Mesendoderm (in vitro differentiated cells): ENCODE data around the gene FAM131C.
"Not testable (repeated sequence)": the region's sequence is repeated elsewhere in the genome, so short reads cannot be mapped to it uniquely, and the experiment has no call there.

Experiments
- DNase-seq: peaks from one replicate; pipeline ENCODE4 v3.0.0; 2013
- H2AK5ac ChIP-seq: 2 replicates; pipeline ENCODE4 v1.6.1; 2013; ENCODE audit warnings: low read length, inconsistent platforms
- H2BK120ac ChIP-seq: 2 replicates; pipeline ENCODE4 v1.6.1; 2013; ENCODE audit warnings: low read depth, mild to moderate bottlenecking, low read length, moderate library complexity, mixed read lengths
- H2BK15ac ChIP-seq: replicated peaks from 2 replicates; pipeline ENCODE4 v1.6.1; 2013; ENCODE audit warnings: low read depth, mild to moderate bottlenecking, moderate library complexity
- H2BK5ac ChIP-seq: 2 replicates; pipeline ENCODE4 v1.6.1; 2013; ENCODE audit warnings: low read length, inconsistent platforms
- H3K18ac ChIP-seq: 2 replicates; pipeline ENCODE4 v1.6.1; 2013; ENCODE audit warnings: mild to moderate bottlenecking, low read length, mixed read lengths
- H3K23ac ChIP-seq: one replicate; pipeline ENCODE4 v1.6.1; 2013; ENCODE audit warnings: low read length
- H3K27ac ChIP-seq: 2 replicates; pipeline ENCODE4 v1.5.1; 2013; ENCODE audit warnings: low read depth, mild to moderate bottlenecking, inconsistent platforms, low read length, moderate library complexity
- H3K27me3 ChIP-seq: 2 replicates; pipeline ENCODE4 v1.6.1; 2013; ENCODE audit warnings: low read length, control low read depth, mild to moderate bottlenecking, inconsistent platforms; ENCODE audit not compliant: insufficient read depth, poor library complexity
- H3K36me3 ChIP-seq: 2 replicates; pipeline ENCODE4 v1.6.1; 2013; ENCODE audit warnings: low read length, inconsistent platforms; ENCODE audit not compliant: control insufficient read depth, insufficient read depth
- H3K4ac ChIP-seq: one replicate; pipeline ENCODE4 v1.6.1; 2013; ENCODE audit warnings: low read depth, mild to moderate bottlenecking, low read length, moderate library complexity
- H3K4me1 ChIP-seq: 2 replicates; pipeline ENCODE4 v1.6.1; 2013; ENCODE audit warnings: low read depth, low read length, inconsistent platforms; ENCODE audit not compliant: control insufficient read depth
- H3K4me2 ChIP-seq: 2 replicates; pipeline ENCODE4 v1.6.1; 2013; ENCODE audit warnings: low read length
- H3K4me3 ChIP-seq: 2 replicates; pipeline ENCODE4 v1.5.1; 2013; ENCODE audit warnings: mild to moderate bottlenecking, low read length
- H3K56ac ChIP-seq: one replicate; pipeline ENCODE4 v1.6.1; 2013; ENCODE audit warnings: low read length
- H3K79me1 ChIP-seq: 2 replicates; pipeline ENCODE4 v1.6.1; 2013; ENCODE audit warnings: low read length, inconsistent platforms
- H3K79me2 ChIP-seq: 2 replicates; pipeline ENCODE4 v1.6.1; 2013; ENCODE audit warnings: mild to moderate bottlenecking, low read length; ENCODE audit not compliant: control insufficient read depth, insufficient read depth
- H3K9ac ChIP-seq: 2 replicates; pipeline ENCODE4 v1.6.1; 2013; ENCODE audit warnings: low read length, inconsistent platforms
- H4K5ac ChIP-seq: one replicate; pipeline ENCODE4 v1.6.1; 2013; ENCODE audit warnings: low read length
- H4K8ac ChIP-seq: one replicate; pipeline ENCODE4 v1.6.1; 2013; ENCODE audit warnings: low read depth, mild to moderate bottlenecking, control low read depth, low read length, moderate library complexity
- WGBS: extraction: QIAGEN DNeasy Blood & Tissue Kit; methylation state at CpG from one replicate; pipeline ENCODE4 v1.1.7; 2013; ENCODE audit warnings: low lambda C conversion rate, missing lambda C conversion rate; ENCODE audit not compliant: insufficient coverage; ENCODE audit errors: extremely low coverage; 5-methylcytosine and 5-hydroxymethylcytosine counted together

FAM131C gene

DNA sequence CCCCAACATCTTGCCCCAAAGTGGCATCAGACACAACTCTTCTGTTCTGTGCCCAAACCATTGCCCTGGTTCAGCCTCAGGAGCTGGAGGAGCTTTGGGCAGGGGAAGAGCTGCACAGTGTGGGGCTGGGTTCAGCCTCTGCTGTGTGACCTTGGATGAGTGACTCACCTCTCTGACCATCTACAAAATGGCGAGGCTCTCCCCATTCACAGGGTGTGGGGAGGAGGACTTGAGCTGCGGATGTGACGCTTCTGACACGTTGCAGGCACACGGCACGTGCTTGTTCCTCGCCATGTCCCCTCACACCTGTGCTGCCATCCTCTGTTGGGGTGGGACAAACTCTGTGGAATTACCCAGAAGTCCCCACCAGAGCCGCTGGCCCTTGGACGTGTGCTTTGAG, 30.8 kb downstream of the FAM131C start:
- not testable (repeated sequence) for H3K79me2 ChIP-seq, H3K27ac ChIP-seq, H3K27me3 ChIP-seq, H3K4me2 ChIP-seq, H3K18ac ChIP-seq, H3K79me1 ChIP-seq, H3K56ac ChIP-seq, H2AK5ac ChIP-seq, H3K4me3 ChIP-seq, H3K4ac ChIP-seq, H4K8ac ChIP-seq, H4K5ac ChIP-seq, H2BK120ac ChIP-seq, H3K23ac ChIP-seq, H2BK15ac ChIP-seq, H3K9ac ChIP-seq, H3K36me3 ChIP-seq, DNase-seq, H2BK5ac ChIP-seq, H3K4me1 ChIP-seq
- no CpG with 5 or more reads among the region's 9 CpGs for WGBS

DNA sequence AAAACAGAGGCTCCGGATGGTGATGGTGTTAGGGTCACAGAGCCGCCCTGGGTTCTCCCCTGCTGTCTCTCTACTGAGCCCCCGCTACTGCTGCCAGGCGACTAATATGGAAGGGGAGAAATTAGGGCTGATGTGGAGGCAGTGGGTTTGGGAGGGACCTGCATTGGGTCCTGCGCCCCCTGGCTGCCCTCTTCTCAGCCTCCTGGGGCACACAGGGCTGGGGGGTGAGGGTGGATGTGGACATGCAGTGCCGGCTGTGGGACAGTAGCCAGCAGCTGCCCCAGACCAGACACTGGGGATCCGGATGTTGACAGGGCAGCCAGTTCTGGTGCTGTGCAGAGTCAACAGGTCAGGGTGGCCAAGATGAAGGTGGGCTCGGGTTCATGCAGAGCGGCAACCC, 31.4 kb downstream of the FAM131C start:
- Histone ChIP-seq H4K8ac (no peak overlapping the region), H4K5ac (no peak overlapping the region), H2AK5ac (no peak overlapping the region), H3K4ac (no peak overlapping the region), H3K27ac (no peak overlapping the region), H3K36me3 (no peaks in the 10 kb centered on the region), H3K4me2 (no peak overlapping the region), H3K9ac (no peak overlapping the region), H3K79me1 (no peaks in the 10 kb centered on the region), H3K4me1 (no peaks in the 10 kb centered on the region), H2BK120ac (no peak overlapping the region), H3K18ac (no peak overlapping the region), H3K27me3 (no peaks in the 10 kb centered on the region), H2BK5ac (no peak overlapping the region), H3K23ac (no peak overlapping the region), H3K79me2 (no peaks in the 10 kb centered on the region), H2BK15ac (no peak overlapping the region), H3K56ac (no peak overlapping the region), H3K4me3 (no peak overlapping the region)
- no CpG with 5 or more reads among the region's 9 CpGs for WGBS
- DNase-seq, result no peak

DNA sequence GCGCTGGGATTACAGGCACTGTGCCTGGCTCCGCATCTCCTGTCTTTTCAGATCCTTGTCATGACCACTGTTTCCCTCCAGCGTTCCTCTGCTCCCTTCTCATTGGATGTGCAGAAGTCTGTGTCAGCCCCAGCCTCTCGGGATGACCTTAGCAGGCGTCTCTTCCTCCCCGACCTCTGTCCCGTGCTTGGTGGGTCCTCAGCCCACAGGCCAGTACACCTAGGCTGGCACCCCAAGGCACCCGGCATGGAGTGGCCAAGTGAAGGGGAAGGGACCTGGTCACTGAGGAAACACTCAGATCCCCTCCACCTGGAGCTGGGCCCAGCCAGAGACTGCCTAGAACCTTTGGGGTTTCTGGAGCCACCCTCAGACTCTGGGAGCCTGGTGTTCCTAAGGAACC, 32.3 kb downstream of the FAM131C start:
- no peaks in the 10 kb centered on the region for H3K27me3 ChIP-seq
- H3K36me3 ChIP-seq, result no peaks in the 10 kb centered on the region
- H3K18ac ChIP-seq, result no peak overlapping the region
- no peak overlapping the region for H3K27ac ChIP-seq
- no peaks in the 10 kb centered on the region for H3K79me1 ChIP-seq
- H4K8ac ChIP-seq, result no peak overlapping the region
- H3K79me2 ChIP-seq, result no peaks in the 10 kb centered on the region
- no peak overlapping the region for H3K23ac ChIP-seq
- H2BK15ac ChIP-seq, result no peak overlapping the region
- no peak overlapping the region for H4K5ac ChIP-seq
- H3K4ac ChIP-seq, result no peak overlapping the region
- H2AK5ac ChIP-seq, result no peak overlapping the region
- no peaks in the 10 kb centered on the region for H3K4me1 ChIP-seq
- no peak overlapping the region for H3K4me3 ChIP-seq
- DNase-seq, result no peak
- no peak overlapping the region for H3K4me2 ChIP-seq
- H3K56ac ChIP-seq, result no peak overlapping the region
- no peak overlapping the region for H2BK120ac ChIP-seq
- WGBS, result no CpG with 5 or more reads among the region's 8 CpGs
- H3K9ac ChIP-seq, result no peak overlapping the region
- no peak overlapping the region for H2BK5ac ChIP-seq

DNA sequence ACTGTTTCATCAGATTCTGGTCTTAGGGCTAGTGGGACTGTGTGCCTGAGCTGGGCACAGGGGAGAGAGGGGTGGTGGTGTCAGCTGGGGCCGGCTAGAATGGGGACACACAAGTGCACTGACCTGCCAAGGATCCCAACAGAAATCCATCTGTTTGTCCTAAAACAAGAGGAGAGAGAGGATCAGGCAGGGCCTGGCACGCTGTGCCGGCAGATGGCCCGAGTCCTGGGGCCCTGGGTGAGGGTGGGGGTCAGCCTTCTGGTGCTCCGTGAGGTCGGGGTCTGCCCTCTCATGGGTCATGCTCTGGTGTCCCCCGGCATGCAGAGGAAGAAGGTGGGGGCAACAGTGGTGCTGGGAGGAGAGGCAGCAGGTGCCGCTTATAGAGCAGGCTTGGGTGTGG, 33.6 kb downstream of the FAM131C start:
- H2BK120ac ChIP-seq, H3K36me3 ChIP-seq, H3K4me2 ChIP-seq, H3K23ac ChIP-seq, H2BK15ac ChIP-seq, H2BK5ac ChIP-seq, H3K4me3 ChIP-seq, H3K4ac ChIP-seq, H3K18ac ChIP-seq, H3K4me1 ChIP-seq, H4K5ac ChIP-seq, DNase-seq, H3K56ac ChIP-seq, H3K9ac ChIP-seq, H4K8ac ChIP-seq, H3K27me3 ChIP-seq, H3K79me1 ChIP-seq, H3K27ac ChIP-seq, H2AK5ac ChIP-seq, H3K79me2 ChIP-seq: not testable (repeated sequence)
- no CpG with 5 or more reads among the region's 8 CpGs for WGBS

DNA sequence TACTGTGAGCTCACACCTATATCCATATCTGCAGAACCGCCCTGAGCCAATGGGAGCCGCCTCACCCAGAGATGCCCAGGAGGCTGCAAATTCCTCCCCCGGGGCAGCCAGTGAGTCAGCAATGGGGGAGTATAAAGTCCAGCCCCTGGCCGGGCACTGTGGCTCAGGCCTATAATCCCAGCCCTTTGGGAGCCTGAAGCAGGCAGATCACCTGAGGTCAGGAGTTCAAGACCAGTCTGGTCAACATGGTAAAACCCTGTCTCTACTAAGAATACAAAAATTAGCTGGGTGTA, 34.9 kb downstream of the FAM131C start:
- Histone ChIP-seq H3K27me3 (no peaks in the 10 kb centered on the region), H3K23ac (no peak overlapping the region), H3K56ac (no peak overlapping the region), H3K4me3 (no peak overlapping the region), H3K4me1 (no peaks in the 10 kb centered on the region), H4K8ac (no peak overlapping the region), H3K27ac (no peak overlapping the region), H2BK15ac (no peak overlapping the region), H3K4ac (no peak overlapping the region), H3K79me2 (no peaks in the 10 kb centered on the region), H3K4me2 (no peak overlapping the region), H2AK5ac (no peak overlapping the region), H3K9ac (no peak overlapping the region), H2BK5ac (no peak overlapping the region), H3K18ac (no peak overlapping the region), H4K5ac (no peak overlapping the region), H3K79me1 (no peaks in the 10 kb centered on the region), H3K36me3 (no peaks in the 10 kb centered on the region), H2BK120ac (no peak overlapping the region)
- no peak for DNase-seq
- WGBS, result no CpG with 5 or more reads among the region's 4 CpGs

- H3K27me3 ChIP-seq, result not testable (repeated sequence)
These were observed 37.0 kb downstream of the FAM131C start for GRCh38 chr1:16036461-16036860.

More at GRCh38 chr1:16036461-16036860, 37.0 kb downstream of the FAM131C start:
- not testable (repeated sequence) for H3K36me3 ChIP-seq, H4K5ac ChIP-seq, H3K4ac ChIP-seq, H3K79me1 ChIP-seq, H3K4me1 ChIP-seq, H3K9ac ChIP-seq, H4K8ac ChIP-seq, H2AK5ac ChIP-seq, DNase-seq, H3K18ac ChIP-seq, H3K4me2 ChIP-seq, H3K27ac ChIP-seq, H2BK120ac ChIP-seq, H2BK5ac ChIP-seq, H3K23ac ChIP-seq, H3K4me3 ChIP-seq, H3K79me2 ChIP-seq, H2BK15ac ChIP-seq, H3K56ac ChIP-seq
- WGBS, result no CpG with 5 or more reads among the region's 11 CpGs
